Measurements from ENCODE around the gene CT47A1. TPM values are rescaled to one million over a fixed set of nuclear protein-coding genes. Genes with fewer than 3 reads are reported as not detected.
"Not testable (repeated sequence)": the region's sequence is repeated elsewhere in the genome, so short reads cannot be mapped to it uniquely, and the experiment has no call there.

The CT47A1 gene
- total RNA-seq, result not detected

DNA sequence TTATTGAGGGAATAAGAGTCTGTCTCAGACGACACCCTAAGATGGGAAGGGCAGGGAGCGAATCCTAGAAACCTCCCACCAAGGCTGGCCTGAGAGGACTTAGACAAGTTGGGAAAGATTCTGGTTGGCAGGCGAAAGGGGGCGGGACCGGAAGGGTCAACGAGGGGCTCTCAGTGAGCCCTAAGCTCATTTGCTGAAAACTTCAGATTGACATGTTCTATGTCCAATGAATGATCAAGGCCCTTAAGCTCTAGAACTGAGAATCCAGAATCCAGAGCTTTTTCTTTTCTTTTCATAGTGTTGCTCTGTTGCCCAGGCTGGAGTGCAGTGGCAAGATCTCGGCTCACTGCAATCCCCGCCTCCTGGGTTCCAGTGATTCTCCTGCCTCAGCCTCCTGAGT, at the start of gene CT47A1:
Gene CT47A1, minus strand, starts transcription at position 101 of the 400 bp plus-strand sequence. CDS start 231 bp downstream, outside the sequence.
- H3K27ac ChIP-seq; ATAC-seq (replicated peaks in 6 of 8); H3K4me3 ChIP-seq; H3K4me1 ChIP-seq (replicated peaks in 1 of 2); in situ Hi-C loops (cut with MboI; ENCODE audit: low pct_unique_long_range_greater_than_20kb in 2 of 9, low sequenced_read_pairs in 9 of 9, unreplicated experiment in 9 of 9): not testable (repeated sequence)
- WGBS, 10 experiments, result no CpG with 5 or more reads among the region's 8 CpGs

DNA sequence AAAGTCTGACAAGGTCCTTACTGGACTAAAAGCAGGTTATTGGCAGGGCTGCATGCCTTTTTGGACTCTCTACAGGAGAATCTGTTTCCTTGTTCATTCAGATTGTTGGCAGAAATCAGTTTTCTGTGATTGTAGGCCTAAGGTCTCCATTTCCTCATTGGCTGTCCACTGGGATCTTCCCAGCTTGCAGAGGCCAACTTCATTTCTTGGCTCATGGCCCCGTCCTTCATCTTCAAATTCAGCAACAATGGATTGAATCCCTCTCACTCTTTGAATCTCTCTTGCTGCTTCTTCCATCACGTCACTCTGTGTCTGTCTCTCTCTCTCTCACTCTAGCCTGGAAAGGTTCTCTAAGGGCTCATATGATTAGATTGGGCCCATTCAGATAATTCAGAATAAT, 47.0 kb upstream of the CT47A1 start:
- in situ Hi-C loops (cut with MboI; ENCODE audit: low pct_unique_long_range_greater_than_20kb in 2 of 9, low sequenced_read_pairs in 9 of 9, unreplicated experiment in 9 of 9), result no loop called here
- no peaks in the 10 kb centered on the region for H3K4me1 ChIP-seq (replicated peaks in 1 of 2)
- no peak overlapping the region for H3K4me3 ChIP-seq
- ATAC-seq (replicated peaks in 6 of 8), result no peak
- H3K27ac ChIP-seq, result no peak overlapping the region
- 20 to 71% (median 41%) methylated on average over 1 to 2 of the region's 2 CpGs; no CpG with 5 or more reads in 5 of the 10 experiments for WGBS, 10 experiments

DNA sequence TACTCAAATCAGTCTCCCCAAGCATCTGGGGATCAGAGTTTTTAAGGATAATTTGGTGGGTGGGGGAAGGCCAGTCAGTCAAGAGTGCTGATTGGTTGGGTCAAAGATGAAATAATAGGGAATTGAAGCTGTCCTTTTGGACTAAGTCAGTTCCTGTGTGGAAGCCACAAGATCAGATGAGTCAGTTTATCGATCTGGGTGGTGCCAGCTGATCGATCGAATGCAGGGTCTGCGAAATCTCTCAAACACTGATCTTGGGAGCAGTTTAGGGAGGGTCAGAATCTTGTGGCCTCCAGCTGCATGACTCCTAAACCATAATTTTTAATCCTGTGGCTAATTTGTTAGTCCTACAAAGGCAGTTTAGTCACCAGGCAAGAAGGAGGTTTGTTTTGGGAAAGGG, 44.5 kb upstream of the CT47A1 start:
- no peak overlapping the region for H3K27ac ChIP-seq
- no peak for ATAC-seq (replicated peaks in 6 of 8)
- WGBS, 10 experiments, result 25 to 100% (median 82%) methylated on average over 2 to 4 of the region's 4 CpGs; no CpG with 5 or more reads in 6 of the 10 experiments
- in situ Hi-C loops (cut with MboI; ENCODE audit: low pct_unique_long_range_greater_than_20kb in 2 of 9, low sequenced_read_pairs in 9 of 9, unreplicated experiment in 9 of 9), result no loop called here
- no peak overlapping the region for H3K4me3 ChIP-seq
- no peaks in the 10 kb centered on the region for H3K4me1 ChIP-seq (replicated peaks in 1 of 2)

DNA sequence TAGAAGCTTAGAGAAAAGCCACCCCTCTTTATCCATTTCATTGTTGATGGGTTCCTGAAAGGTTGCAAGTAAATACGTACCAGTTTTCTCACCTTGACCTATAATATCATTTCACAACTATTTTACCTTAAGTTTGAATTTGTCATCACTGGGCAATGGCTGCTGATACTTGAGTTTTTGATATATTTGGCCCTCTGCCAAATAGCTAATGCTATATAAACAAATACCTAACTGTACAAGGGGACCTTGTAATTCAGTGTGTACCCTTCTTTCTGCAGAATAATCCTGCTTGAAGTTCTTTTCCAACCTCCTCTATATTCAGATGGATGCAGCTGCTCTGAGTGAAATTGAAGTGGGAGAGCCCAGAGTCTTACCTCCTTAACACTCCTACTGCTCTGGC, 42.9 kb upstream of the CT47A1 start:
- no peak for ATAC-seq (replicated peaks in 6 of 8)

DNA sequence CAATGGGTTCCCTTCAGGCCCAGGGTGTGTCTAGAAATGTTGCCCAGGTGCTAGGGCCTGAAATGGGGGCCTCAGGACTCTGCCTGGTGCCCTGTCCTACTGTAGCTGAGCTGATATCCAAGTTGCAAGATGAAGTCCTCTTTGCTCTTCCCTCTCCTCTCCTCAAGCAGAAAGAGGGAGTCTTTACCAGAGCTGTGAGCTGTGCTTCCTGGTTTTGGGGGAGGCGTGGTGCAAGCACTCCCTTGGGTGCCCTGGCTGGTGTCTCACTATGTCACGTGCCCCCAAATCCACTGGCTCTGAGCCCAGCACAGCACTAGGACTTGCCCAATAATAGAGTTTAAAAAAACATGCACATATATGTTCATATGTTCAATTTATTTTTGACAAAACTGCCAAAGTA, 29.3 kb upstream of the CT47A1 start:
- 33 to 90% (median 51%) methylated on average over 1 to 2 of the region's 2 CpGs; no CpG with 5 or more reads in 7 of the 10 experiments for WGBS, 10 experiments
- no peak overlapping the region for H3K4me3 ChIP-seq
- H3K27ac ChIP-seq, result no peak overlapping the region
- ATAC-seq (replicated peaks in 6 of 8), result no peak
- in situ Hi-C loops (cut with MboI; ENCODE audit: low pct_unique_long_range_greater_than_20kb in 2 of 9, low sequenced_read_pairs in 9 of 9, unreplicated experiment in 9 of 9), result no loop called here
- no peaks in the 10 kb centered on the region for H3K4me1 ChIP-seq (replicated peaks in 1 of 2)

More for the DNA sequence above, 42.9 kb upstream of the CT47A1 start:
- Histone ChIP-seq H3K27ac (no peak overlapping the region), H3K4me3 (no peak overlapping the region), H3K4me1 (replicated peaks in 1 of 2) (no peaks in the 10 kb centered on the region)
- in situ Hi-C loops (cut with MboI; ENCODE audit: low pct_unique_long_range_greater_than_20kb in 2 of 9, low sequenced_read_pairs in 9 of 9, unreplicated experiment in 9 of 9), result no loop called here
- WGBS, 10 experiments, result 14 to 60% (median 40%) methylated on average over 1 of the region's 1 CpG; no CpG with 5 or more reads in 7 of the 10 experiments

DNA sequence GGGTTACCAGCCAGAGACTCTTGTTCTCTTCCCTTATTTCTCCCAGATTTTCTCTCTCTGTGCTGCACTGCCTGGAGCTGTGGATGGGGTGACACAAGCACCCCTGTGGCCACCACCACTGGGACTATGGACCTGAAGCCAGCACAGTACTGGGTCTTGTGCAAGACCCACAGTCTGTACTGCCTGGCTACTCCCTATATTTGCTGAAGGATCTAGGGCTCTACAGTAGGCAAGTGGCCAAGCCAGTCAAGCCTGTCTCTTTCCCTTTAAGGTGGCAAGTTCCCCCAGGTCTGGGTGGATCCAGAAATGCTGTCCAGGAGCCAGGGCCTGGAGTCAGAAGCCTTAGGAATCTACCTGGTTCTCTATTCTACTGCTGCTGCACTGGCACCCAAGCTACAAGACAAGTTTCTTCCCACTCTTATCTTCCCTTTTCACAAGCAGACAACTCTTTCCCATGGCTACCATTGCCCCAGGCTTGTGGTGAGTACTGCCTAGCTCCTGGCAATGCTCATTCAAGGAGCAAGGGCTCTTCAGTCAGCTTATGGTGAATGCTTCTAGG, 28.4 kb upstream of the CT47A1 start:
- in situ Hi-C loops (cut with MboI; ENCODE audit: low pct_unique_long_range_greater_than_20kb in 2 of 9, low sequenced_read_pairs in 9 of 9, unreplicated experiment in 9 of 9), result no loop called here
- no peak overlapping the region for H3K4me3 ChIP-seq
- ATAC-seq (replicated peaks in 6 of 8), result no peak
- H3K27ac ChIP-seq, result no peak overlapping the region
- H3K4me1 ChIP-seq (replicated peaks in 1 of 2), result no peaks in the 10 kb centered on the region

DNA sequence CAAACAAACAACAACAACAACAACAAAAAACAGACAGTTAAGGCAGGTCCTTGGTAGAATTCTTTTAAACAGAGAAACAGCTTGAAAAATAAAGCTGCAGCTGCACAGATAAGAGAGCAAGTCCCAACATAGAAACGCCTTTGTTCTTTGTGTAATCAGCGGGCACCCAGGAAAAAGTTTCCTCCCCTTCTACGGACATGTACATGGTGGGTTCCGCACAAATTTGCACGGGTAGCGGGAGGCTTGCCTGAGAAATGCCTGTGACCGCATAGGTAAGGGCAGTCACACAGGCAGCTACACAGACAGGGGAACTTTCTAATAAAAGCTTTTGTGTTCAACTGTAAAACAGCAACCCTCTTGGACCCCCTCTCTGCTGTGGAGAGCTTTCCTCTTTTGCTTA, 25.7 kb upstream of the CT47A1 start:
- Histone ChIP-seq H3K4me1 (replicated peaks in 1 of 2) (no peaks in the 10 kb centered on the region), H3K27ac (no peak overlapping the region), H3K4me3 (no peak overlapping the region)
- in situ Hi-C loops (cut with MboI; ENCODE audit: low pct_unique_long_range_greater_than_20kb in 2 of 9, low sequenced_read_pairs in 9 of 9, unreplicated experiment in 9 of 9), result no loop called here
- 40 to 96% (median 71%) methylated on average over 1 to 6 of the region's 7 CpGs; no CpG with 5 or more reads in 4 of the 10 experiments for WGBS, 10 experiments
- ATAC-seq (replicated peaks in 6 of 8), result no peak

DNA sequence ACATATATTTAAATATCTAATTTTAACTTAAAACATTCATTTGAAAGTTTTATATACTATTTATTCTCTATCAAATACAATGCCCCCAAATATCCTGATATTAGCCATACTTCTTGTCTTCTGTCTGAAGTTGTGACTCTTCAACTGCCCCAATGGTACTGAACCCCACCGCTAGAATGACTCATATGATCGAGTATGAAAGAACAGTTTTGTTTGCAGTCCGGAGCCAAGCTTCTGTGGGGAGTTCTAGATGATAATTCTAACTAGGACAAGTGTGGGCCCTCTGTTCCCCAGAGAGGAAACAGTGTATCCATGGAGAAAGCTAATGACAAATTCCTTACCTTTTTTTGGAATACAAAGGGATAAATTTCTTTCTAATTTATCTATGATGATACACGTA, 24.7 kb upstream of the CT47A1 start:
- 24 to 76% (median 54%) methylated on average over 3 to 4 of the region's 4 CpGs; no CpG with 5 or more reads in 6 of the 10 experiments for WGBS, 10 experiments
- in situ Hi-C loops (cut with MboI; ENCODE audit: low pct_unique_long_range_greater_than_20kb in 2 of 9, low sequenced_read_pairs in 9 of 9, unreplicated experiment in 9 of 9), result no loop called here
- Histone ChIP-seq H3K4me1 (replicated peaks in 1 of 2) (no peaks in the 10 kb centered on the region), H3K27ac (no peak overlapping the region), H3K4me3 (no peak overlapping the region)
- no peak for ATAC-seq (replicated peaks in 6 of 8)

DNA sequence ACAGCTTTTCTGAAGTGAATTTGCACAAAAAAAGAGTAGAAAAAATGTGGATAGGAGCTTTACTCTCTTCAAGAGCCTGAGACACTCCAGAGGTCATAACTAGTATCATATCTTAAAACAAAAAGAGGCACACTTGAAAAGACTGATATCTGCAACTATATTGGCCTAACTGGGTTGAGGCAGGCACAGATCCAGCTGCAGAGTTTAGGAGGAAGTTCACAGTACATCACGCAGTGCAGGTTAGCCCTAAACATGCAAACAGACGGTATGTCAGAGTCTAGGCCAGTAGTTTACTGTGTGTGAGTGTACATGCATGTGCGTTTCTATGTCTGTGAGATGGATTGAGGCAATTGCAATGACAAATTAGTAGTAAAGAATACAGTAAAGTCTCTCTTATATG, 24.2 kb upstream of the CT47A1 start:
- Histone ChIP-seq H3K27ac (no peak overlapping the region), H3K4me1 (replicated peaks in 1 of 2) (no peaks in the 10 kb centered on the region), H3K4me3 (no peak overlapping the region)
- WGBS, 10 experiments, result 37 to 60% (median 56%) methylated on average over 1 to 3 of the region's 3 CpGs; no CpG with 5 or more reads in 6 of the 10 experiments
- ATAC-seq (replicated peaks in 6 of 8), result no peak
- in situ Hi-C loops (cut with MboI; ENCODE audit: low pct_unique_long_range_greater_than_20kb in 2 of 9, low sequenced_read_pairs in 9 of 9, unreplicated experiment in 9 of 9), result no loop called here

DNA sequence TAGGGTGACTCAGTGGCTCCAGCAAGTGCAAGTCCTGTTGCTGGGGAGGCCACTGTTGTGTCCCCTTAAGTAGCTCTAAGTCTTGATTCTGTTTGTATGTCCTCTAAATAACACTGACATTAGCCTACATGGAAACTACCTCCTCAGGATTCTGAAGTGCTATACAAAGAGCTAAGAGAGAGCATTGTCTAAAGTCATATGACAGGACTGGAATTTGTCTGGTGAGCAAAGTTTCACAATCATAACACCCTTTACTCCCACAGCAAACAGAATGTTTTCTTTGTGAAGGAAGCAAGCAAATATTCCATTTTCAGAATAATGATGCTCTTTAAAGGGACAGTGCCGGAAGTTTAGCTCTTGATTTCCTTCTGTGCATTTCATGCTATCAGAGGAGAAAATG, 23.4 kb upstream of the CT47A1 start:
- in situ Hi-C loops (cut with MboI; ENCODE audit: low pct_unique_long_range_greater_than_20kb in 2 of 9, low sequenced_read_pairs in 9 of 9, unreplicated experiment in 9 of 9), result no loop called here
- H3K27ac ChIP-seq, result no peak overlapping the region
- H3K4me3 ChIP-seq, result no peak overlapping the region
- ATAC-seq (replicated peaks in 6 of 8), result peak in 1 of 8 experiments; percentile 23
- 14 to 40% methylated on average over 1 of the region's 1 CpG; no CpG with 5 or more reads in 8 of the 10 experiments for WGBS, 10 experiments
- no peaks in the 10 kb centered on the region for H3K4me1 ChIP-seq (replicated peaks in 1 of 2)

DNA sequence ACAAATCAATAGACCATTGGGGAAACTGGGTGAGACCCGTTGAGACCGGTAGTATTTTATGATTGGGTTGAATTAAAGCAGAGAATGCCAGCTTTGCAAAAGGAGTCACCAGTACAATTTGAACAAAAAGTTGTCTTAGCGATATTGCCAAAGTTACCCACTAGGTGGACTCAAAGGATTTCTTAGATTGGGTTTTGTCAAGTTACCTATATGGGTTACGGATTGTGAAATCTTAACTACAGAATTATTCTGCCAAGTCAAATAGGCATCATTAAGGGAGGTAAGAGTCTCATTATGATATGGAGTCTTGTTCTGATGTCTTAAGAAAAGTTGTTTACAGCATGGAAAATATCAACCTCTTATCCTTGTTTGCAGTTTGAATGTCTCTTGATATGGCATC, 15.0 kb upstream of the CT47A1 start:
- Histone ChIP-seq H3K27ac (no peak overlapping the region), H3K4me3 (no peak overlapping the region), H3K4me1 (replicated peaks in 1 of 2) (no peaks in the 10 kb centered on the region)
- ATAC-seq (replicated peaks in 6 of 8), result no peak
- WGBS, 10 experiments, result 10 to 83% (median 46%) methylated on average over 1 to 3 of the region's 4 CpGs; no CpG with 5 or more reads in 6 of the 10 experiments
- in situ Hi-C loops (cut with MboI; ENCODE audit: low pct_unique_long_range_greater_than_20kb in 2 of 9, low sequenced_read_pairs in 9 of 9, unreplicated experiment in 9 of 9), result no loop called here

DNA sequence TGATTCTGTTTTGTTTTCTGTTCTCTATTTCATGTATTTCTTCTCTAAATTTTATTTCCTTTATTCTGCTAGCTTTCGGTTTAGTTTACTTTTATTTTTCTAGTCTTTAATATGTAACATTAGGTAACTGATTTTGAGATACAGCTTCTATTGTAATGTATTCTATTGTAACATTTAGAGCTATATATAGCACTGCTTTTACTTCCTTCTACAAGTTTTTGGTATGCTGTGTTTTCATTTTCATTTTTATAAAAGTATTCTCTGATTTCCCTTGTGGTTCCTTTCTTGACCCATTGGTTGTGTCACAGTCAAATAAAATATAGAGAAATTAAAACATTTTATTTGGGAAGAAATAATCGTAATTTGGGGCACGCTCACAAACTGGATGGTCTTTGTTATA, 13.9 kb upstream of the CT47A1 start:
- ATAC-seq (replicated peaks in 6 of 8), result no peak
- 35 to 100% (median 80%) methylated on average over 1 to 3 of the region's 3 CpGs; no CpG with 5 or more reads in 1 of the 10 experiments for WGBS, 10 experiments
- Histone ChIP-seq H3K4me1 (replicated peaks in 1 of 2) (no peaks in the 10 kb centered on the region), H3K4me3 (no peak overlapping the region), H3K27ac (no peak overlapping the region)
- in situ Hi-C loops (cut with MboI; ENCODE audit: low pct_unique_long_range_greater_than_20kb in 2 of 9, low sequenced_read_pairs in 9 of 9, unreplicated experiment in 9 of 9), result no loop called here

DNA sequence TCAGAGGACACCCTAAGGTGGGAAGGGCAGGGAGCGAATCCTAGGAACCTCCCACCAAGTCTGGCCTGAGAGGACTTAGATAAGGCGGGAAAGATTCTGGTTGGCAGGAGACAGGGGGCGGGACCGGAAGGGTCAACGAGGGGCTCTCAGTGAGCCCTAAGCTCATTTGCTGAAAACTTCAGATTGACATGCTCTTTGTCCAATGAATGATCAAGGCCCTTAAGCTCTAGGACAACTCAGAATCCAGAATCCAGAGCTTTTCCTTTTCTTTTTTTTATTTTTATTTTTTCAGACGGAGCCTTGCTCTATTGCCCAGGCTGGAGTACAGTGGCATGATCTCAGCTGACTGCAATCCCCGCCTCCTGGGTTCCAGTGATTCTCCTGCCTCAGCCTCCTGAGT, 29.1 kb downstream of the CT47A1 start, which contains the start of gene CT47A7:
Gene CT47A7, minus strand, starts transcription at position 101 of the 400 bp plus-strand sequence. CDS start 255 bp downstream, outside the sequence.
- WGBS, 10 experiments, result no CpG with 5 or more reads among the region's 7 CpGs
- ATAC-seq (replicated peaks in 6 of 8); H3K27ac ChIP-seq; in situ Hi-C loops (cut with MboI; ENCODE audit: low pct_unique_long_range_greater_than_20kb in 2 of 9, low sequenced_read_pairs in 9 of 9, unreplicated experiment in 9 of 9); H3K4me3 ChIP-seq; H3K4me1 ChIP-seq (replicated peaks in 1 of 2): not testable (repeated sequence)
